ENCODE measurements around the gene DROSHA. TPM values are rescaled to one million over a fixed set of nuclear protein-coding genes. Genes with fewer than 3 reads are reported as not detected.

The DROSHA gene
- polyA plus RNA-seq, 1 donor (not counting 4 experiments of a cell fraction or from before 2014, with no cell fraction given), result 39.9 TPM

DNA sequence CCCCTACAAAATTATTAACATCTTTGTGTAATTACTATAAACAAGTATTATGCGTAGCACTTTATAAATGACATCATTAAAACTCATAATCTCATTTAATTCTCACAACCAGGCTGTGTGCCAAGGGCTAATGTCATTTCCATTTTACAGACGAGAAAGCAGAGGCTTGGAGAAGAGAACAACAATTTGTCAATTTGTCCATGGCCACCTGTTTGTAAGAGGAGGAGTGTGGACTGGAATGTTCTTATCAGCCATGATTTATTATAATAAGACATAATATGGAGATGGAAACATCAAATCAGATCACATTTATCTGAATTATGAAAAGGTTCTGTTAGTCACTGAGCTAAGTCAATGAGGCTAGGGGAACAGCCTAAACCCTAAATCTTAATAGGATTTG is 97.0 kb downstream of the DROSHA start:
- peaks cover 5 to 10% of the 10 kb centered on the region in 2 experiments for H3K36me3 ChIP-seq (ENCODE audit: control insufficient read depth in 2 of 2, extremely low read depth in 1 of 2, insufficient read depth in 2 of 2, low read length in 2 of 2)
- H3K9me1 ChIP-seq (ENCODE audit: control insufficient read depth, extremely low read depth, insufficient read depth, low read length), result no peaks in the 10 kb centered on the region
- no peak overlapping the region for H2AFZ ChIP-seq (ENCODE audit: control insufficient read depth, low read length)
- no peaks in the 10 kb centered on the region for H3K79me2 ChIP-seq (ENCODE audit: control insufficient read depth, insufficient read depth, low read length)
- no peak overlapping the region for H3K4me2 ChIP-seq (ENCODE audit: control insufficient read depth, extremely low read depth, insufficient read depth, low read depth, low read length)
- no peaks in the 10 kb centered on the region for H3K9me3 ChIP-seq (ENCODE audit: control insufficient read depth, low read depth, low read length)
- H3K27me3 ChIP-seq (ENCODE audit: control insufficient read depth, extremely low read depth, insufficient read depth, low read length), result no peaks in the 10 kb centered on the region
- H3K4me1 ChIP-seq (ENCODE audit: control insufficient read depth, extremely low read depth, insufficient read depth, low read length), result no peaks in the 10 kb centered on the region
- FAIRE-seq, result no peak
- peaks cover 2% of the 10 kb centered on the region for H4K20me1 ChIP-seq (ENCODE audit: control insufficient read depth, extremely low read depth, insufficient read depth, low read length)
- no peak overlapping the region for H3K9ac ChIP-seq (ENCODE audit: control insufficient read depth, extremely low read depth, insufficient read depth, low read length)
- H3K27ac ChIP-seq (ENCODE audit: control insufficient read depth, insufficient read depth, low read length), result no peak overlapping the region
- no peak for DNase-seq (ENCODE audit: low read depth, low spot score)
- dilution Hi-C loops (cut with MboI; ENCODE audit: extremely low pct_ligation_motif_present, low sequenced_read_pairs), result no loop called here
- H3K4me3 ChIP-seq (ENCODE audit: control insufficient read depth in 2 of 3, extremely low read depth in 1 of 3, insufficient read depth in 2 of 3, low read depth in 1 of 3, low read length in 3 of 3), result no peak overlapping the region
- TF ChIP-seq, protein P1, sequence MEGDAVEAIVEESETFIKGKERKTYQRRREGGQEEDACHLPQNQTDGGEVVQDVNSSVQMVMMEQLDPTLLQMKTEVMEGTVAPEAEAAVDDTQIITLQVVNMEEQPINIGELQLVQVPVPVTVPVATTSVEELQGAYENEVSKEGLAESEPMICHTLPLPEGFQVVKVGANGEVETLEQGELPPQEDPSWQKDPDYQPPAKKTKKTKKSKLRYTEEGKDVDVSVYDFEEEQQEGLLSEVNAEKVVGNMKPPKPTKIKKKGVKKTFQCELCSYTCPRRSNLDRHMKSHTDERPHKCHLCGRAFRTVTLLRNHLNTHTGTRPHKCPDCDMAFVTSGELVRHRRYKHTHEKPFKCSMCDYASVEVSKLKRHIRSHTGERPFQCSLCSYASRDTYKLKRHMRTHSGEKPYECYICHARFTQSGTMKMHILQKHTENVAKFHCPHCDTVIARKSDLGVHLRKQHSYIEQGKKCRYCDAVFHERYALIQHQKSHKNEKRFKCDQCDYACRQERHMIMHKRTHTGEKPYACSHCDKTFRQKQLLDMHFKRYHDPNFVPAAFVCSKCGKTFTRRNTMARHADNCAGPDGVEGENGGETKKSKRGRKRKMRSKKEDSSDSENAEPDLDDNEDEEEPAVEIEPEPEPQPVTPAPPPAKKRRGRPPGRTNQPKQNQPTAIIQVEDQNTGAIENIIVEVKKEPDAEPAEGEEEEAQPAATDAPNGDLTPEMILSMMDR (optimal IDR thresholded peaks at IDR 0.05 in 1 of 3, IDR thresholded peaks at IDR 0.05 in 1 of 3, conservative IDR thresholded peaks at IDR 0.05 in 1 of 3; ENCODE audit: extremely low read depth in 1 of 3, insufficient read depth in 2 of 3, low read length in 3 of 3), result no peak
- no peak for TF ChIP-seq EZH2 (IDR thresholded peaks at IDR 0.05; ENCODE audit: low read length)

DNA sequence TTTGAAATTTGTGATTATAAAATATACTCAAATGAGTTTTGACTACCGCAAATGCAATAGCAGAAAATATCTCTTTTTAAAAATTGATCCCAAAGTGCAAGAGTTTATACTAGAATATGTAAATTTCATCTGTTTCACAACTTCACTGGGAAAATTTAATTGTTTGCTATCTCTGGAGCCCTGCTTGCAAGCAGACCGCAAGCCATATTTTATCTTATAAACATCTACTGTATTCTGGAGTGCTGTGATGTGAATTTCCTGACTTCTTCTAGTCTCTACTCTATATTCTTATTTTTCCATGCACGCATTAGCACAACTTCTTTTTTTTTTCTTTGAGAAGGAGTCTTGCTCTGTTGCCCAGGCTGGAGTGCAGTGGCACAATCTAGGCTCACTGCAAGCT is 98.7 kb downstream of the DROSHA start:
- H3K79me2 ChIP-seq (ENCODE audit: control insufficient read depth, insufficient read depth, low read length), result no peaks in the 10 kb centered on the region
- no peaks in the 10 kb centered on the region for H3K27me3 ChIP-seq (ENCODE audit: control insufficient read depth, extremely low read depth, insufficient read depth, low read length)
- H3K4me1 ChIP-seq (ENCODE audit: control insufficient read depth, extremely low read depth, insufficient read depth, low read length), result no peaks in the 10 kb centered on the region
- no peaks in the 10 kb centered on the region for H4K20me1 ChIP-seq (ENCODE audit: control insufficient read depth, extremely low read depth, insufficient read depth, low read length)
- H3K4me3 ChIP-seq (ENCODE audit: control insufficient read depth in 2 of 3, extremely low read depth in 1 of 3, insufficient read depth in 2 of 3, low read depth in 1 of 3, low read length in 3 of 3), result no peak overlapping the region
- DNase-seq (ENCODE audit: low read depth, low spot score) (no peak), FAIRE-seq (no peak)
- dilution Hi-C loops (cut with MboI; ENCODE audit: extremely low pct_ligation_motif_present, low sequenced_read_pairs), result no loop called here
- no peak overlapping the region for H3K9ac ChIP-seq (ENCODE audit: control insufficient read depth, extremely low read depth, insufficient read depth, low read length)
- H3K9me1 ChIP-seq (ENCODE audit: control insufficient read depth, extremely low read depth, insufficient read depth, low read length), result no peaks in the 10 kb centered on the region
- peaks cover 5 to 10% of the 10 kb centered on the region in 2 experiments for H3K36me3 ChIP-seq (ENCODE audit: control insufficient read depth in 2 of 2, extremely low read depth in 1 of 2, insufficient read depth in 2 of 2, low read length in 2 of 2)
- no peak overlapping the region for H3K27ac ChIP-seq (ENCODE audit: control insufficient read depth, insufficient read depth, low read length)
- no peak overlapping the region for H2AFZ ChIP-seq (ENCODE audit: control insufficient read depth, low read length)
- H3K4me2 ChIP-seq (ENCODE audit: control insufficient read depth, extremely low read depth, insufficient read depth, low read depth, low read length), result no peak overlapping the region
- no peaks in the 10 kb centered on the region for H3K9me3 ChIP-seq (ENCODE audit: control insufficient read depth, low read depth, low read length)
- no peak for TF ChIP-seq EZH2 (IDR thresholded peaks at IDR 0.05; ENCODE audit: low read length)
- TF ChIP-seq, protein P1 (optimal IDR thresholded peaks at IDR 0.05 in 1 of 3, IDR thresholded peaks at IDR 0.05 in 1 of 3, conservative IDR thresholded peaks at IDR 0.05 in 1 of 3; ENCODE audit: extremely low read depth in 1 of 3, insufficient read depth in 2 of 3, low read length in 3 of 3), result no peak

Data from keratinocyte (primary cell).